Ishikawa (cell line): ENCODE data around the gene GNA14.

Experiments used
- CEBPB ChIP-seq: IDR thresholded peaks from 2 replicates; pipeline ENCODE4 v1.6.1; 2012
- CREB1 ChIP-seq: IDR thresholded peaks from 2 replicates; pipeline ENCODE4 v1.6.1; 2012; ENCODE audit warnings: low read depth
- EGR1 ChIP-seq: IDR thresholded peaks from 2 replicates; pipeline ENCODE4 v1.6.1; 2012
- EP300 ChIP-seq: IDR thresholded peaks from 2 replicates; pipeline ENCODE4 v1.6.1; 2012; ENCODE audit warnings: borderline replicate concordance
- FOXM1 ChIP-seq: IDR thresholded peaks from 2 replicates; pipeline ENCODE4 v1.6.1; 2012; ENCODE audit warnings: low read depth, borderline replicate concordance
- NFIC ChIP-seq: IDR thresholded peaks from 2 replicates; pipeline ENCODE4 v1.6.1; 2012
- RAD21 ChIP-seq: IDR thresholded peaks from 2 replicates; pipeline ENCODE4 v1.6.1; 2012; ENCODE audit warnings: low read depth
- TAF1 ChIP-seq: IDR thresholded peaks from 2 replicates; pipeline ENCODE4 v1.6.1; 2012; ENCODE audit warnings: low read depth, mild to moderate bottlenecking
- TCF12 ChIP-seq: IDR thresholded peaks from 2 replicates; pipeline ENCODE4 v1.6.1; 2012; ENCODE audit warnings: low read depth
- TEAD4 ChIP-seq: IDR thresholded peaks from 2 replicates; pipeline ENCODE4 v1.6.1; 2012
- YY1 ChIP-seq: IDR thresholded peaks from 2 replicates; pipeline ENCODE4 v1.6.1; 2012; ENCODE audit warnings: low read depth
- ZBTB7A ChIP-seq: IDR thresholded peaks from 2 replicates; pipeline ENCODE4 v1.6.1; 2012; ENCODE audit warnings: low read depth
- TF ChIP-seq, protein P1 (sequence below): IDR thresholded peaks from 2 replicates; pipeline ENCODE4 v1.6.1; 2012
- TF ChIP-seq, protein P2 (sequence below): IDR thresholded peaks from 2 replicates; pipeline ENCODE4 v1.6.1; 2012
- TF ChIP-seq, protein P3 (sequence below): IDR thresholded peaks from 2 replicates; pipeline ENCODE4 v1.6.1; 2012; ENCODE audit warnings: low read depth, mild to moderate bottlenecking

GNA14 gene

DNA sequence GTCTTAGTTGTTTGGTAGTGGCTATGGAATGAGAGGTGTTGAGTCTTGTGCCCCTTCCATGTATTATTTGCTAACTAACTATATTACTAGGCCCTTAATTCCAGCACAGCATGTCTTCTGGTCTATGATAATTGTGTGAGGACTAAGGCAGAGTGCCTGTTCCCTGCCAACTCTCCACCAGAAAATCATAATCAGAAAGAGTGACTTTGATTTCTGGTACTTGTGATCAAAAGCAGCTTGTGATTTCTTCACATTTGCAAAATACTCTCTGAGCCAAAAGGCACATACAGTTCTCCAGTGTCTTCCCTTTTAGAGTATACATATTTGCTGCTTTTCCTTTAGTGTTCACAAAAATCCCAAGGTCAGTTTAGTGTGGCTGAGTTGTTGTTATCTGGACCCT lies 229.9 kb downstream of the GNA14 start:
- TF ChIP-seq YY1 (no peak), ZBTB7A (no peak), RAD21 (no peak), TCF12 (no peak), CREB1 (no peak), NFIC (no peak), CEBPB (no peak), TAF1 (no peak), FOXM1 (no peak), TEAD4 (no peak), EP300 (no peak), EGR1 (no peak)
- TF ChIP-seq, protein P1, sequence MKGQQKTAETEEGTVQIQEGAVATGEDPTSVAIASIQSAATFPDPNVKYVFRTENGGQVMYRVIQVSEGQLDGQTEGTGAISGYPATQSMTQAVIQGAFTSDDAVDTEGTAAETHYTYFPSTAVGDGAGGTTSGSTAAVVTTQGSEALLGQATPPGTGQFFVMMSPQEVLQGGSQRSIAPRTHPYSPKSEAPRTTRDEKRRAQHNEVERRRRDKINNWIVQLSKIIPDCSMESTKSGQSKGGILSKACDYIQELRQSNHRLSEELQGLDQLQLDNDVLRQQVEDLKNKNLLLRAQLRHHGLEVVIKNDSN = no peak
- TF ChIP-seq, protein P2, sequence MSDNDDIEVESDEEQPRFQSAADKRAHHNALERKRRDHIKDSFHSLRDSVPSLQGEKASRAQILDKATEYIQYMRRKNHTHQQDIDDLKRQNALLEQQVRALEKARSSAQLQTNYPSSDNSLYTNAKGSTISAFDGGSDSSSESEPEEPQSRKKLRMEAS = no peak
- TF ChIP-seq, protein P3, sequence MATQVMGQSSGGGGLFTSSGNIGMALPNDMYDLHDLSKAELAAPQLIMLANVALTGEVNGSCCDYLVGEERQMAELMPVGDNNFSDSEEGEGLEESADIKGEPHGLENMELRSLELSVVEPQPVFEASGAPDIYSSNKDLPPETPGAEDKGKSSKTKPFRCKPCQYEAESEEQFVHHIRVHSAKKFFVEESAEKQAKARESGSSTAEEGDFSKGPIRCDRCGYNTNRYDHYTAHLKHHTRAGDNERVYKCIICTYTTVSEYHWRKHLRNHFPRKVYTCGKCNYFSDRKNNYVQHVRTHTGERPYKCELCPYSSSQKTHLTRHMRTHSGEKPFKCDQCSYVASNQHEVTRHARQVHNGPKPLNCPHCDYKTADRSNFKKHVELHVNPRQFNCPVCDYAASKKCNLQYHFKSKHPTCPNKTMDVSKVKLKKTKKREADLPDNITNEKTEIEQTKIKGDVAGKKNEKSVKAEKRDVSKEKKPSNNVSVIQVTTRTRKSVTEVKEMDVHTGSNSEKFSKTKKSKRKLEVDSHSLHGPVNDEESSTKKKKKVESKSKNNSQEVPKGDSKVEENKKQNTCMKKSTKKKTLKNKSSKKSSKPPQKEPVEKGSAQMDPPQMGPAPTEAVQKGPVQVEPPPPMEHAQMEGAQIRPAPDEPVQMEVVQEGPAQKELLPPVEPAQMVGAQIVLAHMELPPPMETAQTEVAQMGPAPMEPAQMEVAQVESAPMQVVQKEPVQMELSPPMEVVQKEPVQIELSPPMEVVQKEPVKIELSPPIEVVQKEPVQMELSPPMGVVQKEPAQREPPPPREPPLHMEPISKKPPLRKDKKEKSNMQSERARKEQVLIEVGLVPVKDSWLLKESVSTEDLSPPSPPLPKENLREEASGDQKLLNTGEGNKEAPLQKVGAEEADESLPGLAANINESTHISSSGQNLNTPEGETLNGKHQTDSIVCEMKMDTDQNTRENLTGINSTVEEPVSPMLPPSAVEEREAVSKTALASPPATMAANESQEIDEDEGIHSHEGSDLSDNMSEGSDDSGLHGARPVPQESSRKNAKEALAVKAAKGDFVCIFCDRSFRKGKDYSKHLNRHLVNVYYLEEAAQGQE = no peak

DNA sequence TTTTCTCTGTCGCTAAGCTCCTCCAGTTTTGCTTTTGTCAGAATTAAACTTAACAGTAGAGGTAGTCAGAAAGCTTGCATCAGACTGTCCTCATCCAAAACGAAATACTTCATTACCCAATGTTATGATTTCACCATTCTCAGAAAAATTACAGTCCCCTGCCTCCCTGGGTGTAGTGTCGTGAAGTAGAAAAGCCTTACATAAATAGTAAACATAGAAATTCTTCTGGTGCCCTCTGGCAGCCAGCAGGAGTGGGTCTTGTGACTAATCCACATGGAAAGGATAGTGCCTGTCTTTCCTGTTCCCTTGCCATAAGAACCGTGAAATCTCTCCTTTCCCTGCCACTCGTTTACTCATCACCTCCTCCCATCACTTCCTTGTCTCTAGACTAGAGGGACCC lies 230.6 kb downstream of the GNA14 start:
- TF ChIP-seq RAD21 (no peak), TCF12 (no peak), TAF1 (no peak), YY1 (no peak), TEAD4 (no peak), ZBTB7A (no peak), EP300 (no peak), FOXM1 (no peak), CEBPB (no peak), CREB1 (no peak), NFIC (no peak), EGR1 (no peak)
- TF ChIP-seq, protein P2 = no peak
- TF ChIP-seq, protein P1 = no peak
- TF ChIP-seq, protein P3 = no peak

DNA sequence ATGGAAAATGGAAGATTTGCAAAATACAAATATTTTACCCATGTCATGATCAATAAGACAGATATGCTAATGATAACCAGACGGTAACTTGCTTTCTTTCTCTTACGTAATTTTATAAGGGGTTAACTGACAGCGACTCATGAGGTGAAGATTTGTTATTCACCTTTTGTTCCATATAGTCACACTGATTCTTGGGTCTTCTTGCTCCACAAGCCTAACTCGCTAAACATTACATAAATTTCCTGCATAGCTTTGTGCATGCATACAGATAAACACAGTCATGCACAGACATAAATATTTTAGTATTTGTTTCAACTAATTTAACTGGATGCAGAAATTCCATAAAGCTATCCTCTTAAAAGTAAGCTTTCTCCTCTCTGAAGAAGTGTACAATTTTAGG lies 244.9 kb downstream of the GNA14 start:
- no peak for TF ChIP-seq NFIC
- TF ChIP-seq TCF12 = no peak
- no peak for TF ChIP-seq YY1
- TF ChIP-seq, protein P3 = no peak

DNA sequence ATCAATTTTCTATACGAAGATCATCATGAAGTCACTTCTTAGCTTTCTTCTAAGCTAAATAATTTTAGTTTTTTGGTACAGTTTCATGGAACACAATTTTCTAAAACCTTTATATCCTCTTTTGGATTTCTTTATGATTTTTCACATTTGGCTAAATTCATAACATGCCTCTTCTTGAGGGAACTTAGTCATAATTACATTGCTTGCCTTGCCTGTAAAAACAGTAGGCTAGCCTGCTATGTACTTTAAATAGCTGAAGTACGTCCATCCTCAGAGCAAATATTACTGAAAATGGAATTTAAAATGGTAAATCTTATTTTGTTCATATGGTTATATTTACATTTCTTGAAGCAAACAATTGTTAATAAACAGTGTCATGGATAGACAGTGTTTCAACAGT lies 245.8 kb downstream of the GNA14 start:
- TF ChIP-seq NFIC (no peak), RAD21 (no peak), CREB1 (no peak), EP300 (no peak), TEAD4 (no peak), ZBTB7A (no peak), YY1 (no peak), TCF12 (no peak), CEBPB (no peak)
- TF ChIP-seq, protein P3 = no peak
- TF ChIP-seq, protein P1 = no peak
- TF ChIP-seq, protein P2 = no peak
